Activated CD4-positive, alpha-beta T cell treated with anti-CD3 and anti-CD28 coated beads, Interleukin-2, amount 50 U/mL, for 1 hour (primary cell): ENCODE data around the gene EPB41L1.
"Not testable (repeated sequence)": the region's sequence is repeated elsewhere in the genome, so short reads cannot be mapped to it uniquely, and the experiment has no call there.

Experiments used
- DNase-seq: peaks from one replicate; pipeline ENCODE4 v3.0.0-alpha.2; 2020

The EPB41L1 gene

GRCh38 chr20:36126836-36127527, 27.6 kb upstream of the EPB41L1 start:
- no peak for DNase-seq

- DNase-seq: no peak
Observed at GRCh38 chr20:36128463-36129159, 25.9 kb upstream of the EPB41L1 start.

- DNase-seq: no peak
Observed at GRCh38 chr20:36129160-36129543, 25.4 kb upstream of the EPB41L1 start.

GRCh38 chr20:36130390-36130789, 24.1 kb upstream of the EPB41L1 start:
- DNase-seq: no peak

GRCh38 chr20:36132802-36133211, 21.7 kb upstream of the EPB41L1 start:
- no peak for DNase-seq

- no peak for DNase-seq
Observed at GRCh38 chr20:36133821-36134220, 20.7 kb upstream of the EPB41L1 start.

- no peak for DNase-seq
Observed at GRCh38 chr20:36135159-36135558, 19.4 kb upstream of the EPB41L1 start.

- DNase-seq: no peak
Observed at GRCh38 chr20:36135821-36136220, 18.7 kb upstream of the EPB41L1 start.

GRCh38 chr20:36137313-36137712, 17.2 kb upstream of the EPB41L1 start:
- not testable (repeated sequence) for DNase-seq

- DNase-seq: no peak
Observed at GRCh38 chr20:36141310-36141709, 13.2 kb upstream of the EPB41L1 start.

- no peak for DNase-seq
Observed at GRCh38 chr20:36144336-36144735, 10.2 kb upstream of the EPB41L1 start.

GRCh38 chr20:36145877-36146707, 8.4 kb upstream of the EPB41L1 start:
- no peak for DNase-seq

GRCh38 chr20:36147690-36148089, 6.8 kb upstream of the EPB41L1 start:
- DNase-seq: no peak

GRCh38 chr20:36148439-36148838, 6.1 kb upstream of the EPB41L1 start:
- no peak for DNase-seq

- no peak for DNase-seq
Observed at GRCh38 chr20:36149012-36149411, 5.5 kb upstream of the EPB41L1 start.

GRCh38 chr20:36149469-36149868, 5.1 kb upstream of the EPB41L1 start:
- no peak for DNase-seq

GRCh38 chr20:36150489-36150846, 4.1 kb upstream of the EPB41L1 start:
- no peak for DNase-seq

- DNase-seq: no peak
Observed at GRCh38 chr20:36150847-36151539, 3.5 kb upstream of the EPB41L1 start.

GRCh38 chr20:36152261-36152660, 2.3 kb upstream of the EPB41L1 start:
- DNase-seq: no peak

GRCh38 chr20:36153204-36153603, 1.3 kb upstream of the EPB41L1 start:
- DNase-seq: no peak

- DNase-seq: peak; percentile 30
Observed at GRCh38 chr20:36153736-36154699, 522 bp upstream of the EPB41L1 start.

GRCh38 chr20:36155629-36155971, 1.1 kb downstream of the EPB41L1 start:
- no peak for DNase-seq
